DOHH2 (cell line): ENCODE results near the gene LDAH.

Source experiments
- H3F3A ChIP-seq: fragments of 200-600 bp; sonication (generic), shearing (Covaris generic); 2 replicates; pipeline ENCODE4 v1.6.0; 2016; ENCODE audit warnings: antibody characterized with exemption, mild to moderate bottlenecking; ENCODE audit not compliant: control insufficient read depth, insufficient read depth
- H3K27ac ChIP-seq: fragments of 200-600 bp; sonication (generic); 2 replicates; pipeline ENCODE4 v1.5.1; 2014; ENCODE audit warnings: low read depth, mild to moderate bottlenecking, low read length, moderate library complexity
- H3K27me3 ChIP-seq: fragments of 200-600 bp; sonication (generic); 2 replicates; pipeline ENCODE4 v1.6.1; 2014; ENCODE audit warnings: mild to moderate bottlenecking, low read length, mixed read lengths; ENCODE audit not compliant: control insufficient read depth
- H3K36me3 ChIP-seq: fragments of 200-600 bp; sonication (generic); 2 replicates; pipeline ENCODE4 v1.6.1; 2014; ENCODE audit warnings: mild to moderate bottlenecking, low read length, moderate library complexity, mixed read lengths; ENCODE audit not compliant: control insufficient read depth
- H3K4me1 ChIP-seq: fragments of 200-600 bp; sonication (generic); 2 replicates; pipeline ENCODE4 v1.6.1; 2014; ENCODE audit warnings: mild to moderate bottlenecking, low read length, mixed read lengths; ENCODE audit not compliant: control insufficient read depth
- H3K4me2 ChIP-seq: fragments of 200-600 bp; sonication (generic); 2 replicates; pipeline ENCODE4 v1.6.0; 2014; ENCODE audit warnings: mild to moderate bottlenecking, low read length, moderate library complexity
- H3K4me3 ChIP-seq: fragments of 200-600 bp; sonication (generic); 2 replicates; pipeline ENCODE4 v1.5.1; 2014; ENCODE audit warnings: mild to moderate bottlenecking, low read length, mixed read lengths
- H3K79me2 ChIP-seq: fragments of 200-600 bp; sonication (generic); 2 replicates; pipeline ENCODE4 v1.6.1; 2014; ENCODE audit warnings: mild to moderate bottlenecking, low read length, mixed read lengths; ENCODE audit not compliant: control insufficient read depth
- H3K9me2 ChIP-seq: fragments of 200-600 bp; sonication (generic); replicated peaks from 2 replicates; pipeline ENCODE4 v1.6.1; 2014; ENCODE audit warnings: mild to moderate bottlenecking, low read length, mixed read lengths; ENCODE audit not compliant: control insufficient read depth
- H3K9me3 ChIP-seq: fragments of 200-600 bp; sonication (generic); 2 replicates; pipeline ENCODE4 v1.6.1; 2014; ENCODE audit warnings: antibody characterized with exemption, low read length, mixed read lengths; ENCODE audit not compliant: control insufficient read depth, insufficient read depth
- H4K20me1 ChIP-seq: fragments of 200-600 bp; sonication (generic); 2 replicates; pipeline ENCODE4 v1.6.0; 2014; ENCODE audit warnings: low read depth, mild to moderate bottlenecking, antibody characterized with exemption, low read length, moderate library complexity; ENCODE audit not compliant: control insufficient read depth, insufficient read depth
- EZH2phosphoT487 ChIP-seq: fragments of 200-600 bp; sonication (generic); IDR thresholded peaks from 2 replicates; pipeline ENCODE4 v1.6.1; 2017; ENCODE audit warnings: borderline replicate concordance, mild to moderate bottlenecking, antibody characterized with exemption, low read length, moderate library complexity, mixed read lengths
- TF ChIP-seq, protein P1 (sequence below): fragments of 200-600 bp; sonication (generic); IDR thresholded peaks from one replicate; pipeline ENCODE4 v1.5.1; 2014; ENCODE audit warnings: antibody characterized with exemption, mild to moderate bottlenecking, low read depth, low read length; ENCODE audit not compliant: poor library complexity, severe bottlenecking

The LDAH gene

DNA sequence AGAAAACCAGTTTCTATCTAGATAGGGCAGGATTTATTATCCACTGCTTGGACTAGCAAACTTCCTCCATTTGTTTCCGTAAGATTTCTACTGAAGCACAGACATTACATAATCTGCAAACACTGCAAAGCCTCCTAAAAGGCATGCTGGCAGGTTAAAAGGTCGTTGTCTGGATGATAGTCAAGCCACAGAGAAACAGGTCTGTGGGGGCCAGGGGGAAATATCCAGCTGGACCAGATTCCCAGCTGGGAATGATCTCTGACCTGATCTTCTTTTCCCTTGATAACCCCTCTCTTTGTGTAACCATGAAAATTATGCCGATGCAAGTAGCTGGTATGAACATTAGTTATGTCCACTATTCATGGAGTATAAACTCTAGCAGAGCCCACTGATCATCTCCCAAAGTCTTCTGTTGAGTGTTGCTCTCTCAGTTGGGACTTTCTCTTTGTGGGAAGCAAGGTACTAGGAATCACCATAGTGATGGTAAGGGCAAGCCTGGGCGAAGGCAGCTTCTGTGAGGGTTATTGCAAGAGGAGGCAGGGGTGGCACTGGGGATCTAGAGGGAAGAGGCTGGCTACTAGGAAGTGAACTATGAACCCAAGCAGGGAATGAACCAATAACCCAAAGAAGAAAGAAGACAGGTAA, 94.7 kb downstream of the LDAH start:
- no peaks in the 10 kb centered on the region for H3K9me3 ChIP-seq
- H3F3A ChIP-seq = no peaks in the 10 kb centered on the region
- H3K4me1 ChIP-seq = no peaks in the 10 kb centered on the region
- no peak overlapping the region for H3K4me2 ChIP-seq
- H3K79me2 ChIP-seq = no peaks in the 10 kb centered on the region
- TF ChIP-seq EZH2phosphoT487 = no peak
- TF ChIP-seq, protein P1, sequence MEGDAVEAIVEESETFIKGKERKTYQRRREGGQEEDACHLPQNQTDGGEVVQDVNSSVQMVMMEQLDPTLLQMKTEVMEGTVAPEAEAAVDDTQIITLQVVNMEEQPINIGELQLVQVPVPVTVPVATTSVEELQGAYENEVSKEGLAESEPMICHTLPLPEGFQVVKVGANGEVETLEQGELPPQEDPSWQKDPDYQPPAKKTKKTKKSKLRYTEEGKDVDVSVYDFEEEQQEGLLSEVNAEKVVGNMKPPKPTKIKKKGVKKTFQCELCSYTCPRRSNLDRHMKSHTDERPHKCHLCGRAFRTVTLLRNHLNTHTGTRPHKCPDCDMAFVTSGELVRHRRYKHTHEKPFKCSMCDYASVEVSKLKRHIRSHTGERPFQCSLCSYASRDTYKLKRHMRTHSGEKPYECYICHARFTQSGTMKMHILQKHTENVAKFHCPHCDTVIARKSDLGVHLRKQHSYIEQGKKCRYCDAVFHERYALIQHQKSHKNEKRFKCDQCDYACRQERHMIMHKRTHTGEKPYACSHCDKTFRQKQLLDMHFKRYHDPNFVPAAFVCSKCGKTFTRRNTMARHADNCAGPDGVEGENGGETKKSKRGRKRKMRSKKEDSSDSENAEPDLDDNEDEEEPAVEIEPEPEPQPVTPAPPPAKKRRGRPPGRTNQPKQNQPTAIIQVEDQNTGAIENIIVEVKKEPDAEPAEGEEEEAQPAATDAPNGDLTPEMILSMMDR = no peak
- no peak overlapping the region for H3K27ac ChIP-seq
- peaks cover 13% of the 10 kb centered on the region for H3K36me3 ChIP-seq
- H3K9me2 ChIP-seq = no peaks in the 10 kb centered on the region
- no peaks in the 10 kb centered on the region for H3K27me3 ChIP-seq
- no peak overlapping the region for H3K4me3 ChIP-seq
- H4K20me1 ChIP-seq = no peaks in the 10 kb centered on the region

DNA sequence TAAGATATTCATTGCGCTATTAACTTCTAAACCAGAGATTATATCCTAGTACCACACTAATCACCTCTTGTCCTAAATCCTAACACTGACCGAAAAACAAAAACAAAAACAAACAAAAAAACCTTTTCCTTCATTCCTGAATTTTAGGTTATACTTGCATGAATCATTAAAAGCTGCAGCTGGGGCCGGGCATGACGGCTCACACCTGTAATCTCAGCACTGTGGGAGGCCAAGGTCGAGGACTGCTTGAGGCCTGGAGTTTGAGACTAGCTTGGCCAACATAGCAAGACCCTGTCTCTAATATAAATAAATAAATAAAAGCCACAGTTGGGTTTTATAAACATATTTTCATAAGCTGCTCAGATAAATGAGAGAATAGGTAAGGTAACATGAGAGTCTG, 96.0 kb downstream of the LDAH start:
- no peaks in the 10 kb centered on the region for H4K20me1 ChIP-seq
- H3K4me3 ChIP-seq = no peak overlapping the region
- H3K9me3 ChIP-seq = no peaks in the 10 kb centered on the region
- H3K4me1 ChIP-seq = no peaks in the 10 kb centered on the region
- no peaks in the 10 kb centered on the region for H3K27me3 ChIP-seq
- H3K27ac ChIP-seq = no peak overlapping the region
- no peaks in the 10 kb centered on the region for H3K79me2 ChIP-seq
- TF ChIP-seq EZH2phosphoT487 = no peak
- TF ChIP-seq, protein P1 = no peak
- no peaks in the 10 kb centered on the region for H3F3A ChIP-seq
- peaks cover 13% of the 10 kb centered on the region for H3K36me3 ChIP-seq
- no peak overlapping the region for H3K4me2 ChIP-seq
- no peaks in the 10 kb centered on the region for H3K9me2 ChIP-seq

DNA sequence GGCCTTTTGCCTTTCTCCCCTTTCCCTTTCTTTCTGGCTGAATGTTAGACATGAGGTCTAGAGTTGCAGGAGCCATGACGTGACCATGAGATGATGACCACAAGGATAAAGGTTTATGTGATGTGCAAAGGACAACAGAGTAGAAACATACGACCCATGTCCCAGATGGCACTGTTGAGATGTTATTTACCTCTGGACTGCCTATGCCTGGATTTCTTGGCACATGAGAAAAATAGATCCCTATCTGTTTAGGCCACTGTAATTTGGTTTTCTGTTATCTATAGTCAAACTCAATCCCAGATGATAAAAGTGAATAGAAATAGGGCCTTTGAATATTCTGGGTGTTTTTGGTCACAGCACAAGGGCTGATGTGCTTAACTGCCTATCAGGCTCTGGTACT, 97.1 kb downstream of the LDAH start:
- H3K4me3 ChIP-seq = no peak overlapping the region
- no peaks in the 10 kb centered on the region for H3K4me1 ChIP-seq
- H3F3A ChIP-seq = no peaks in the 10 kb centered on the region
- H3K9me3 ChIP-seq = no peaks in the 10 kb centered on the region
- H3K36me3 ChIP-seq = peaks cover 10% of the 10 kb centered on the region
- TF ChIP-seq EZH2phosphoT487 = no peak
- TF ChIP-seq, protein P1 = no peak
- no peak overlapping the region for H3K4me2 ChIP-seq
- H3K27me3 ChIP-seq = no peaks in the 10 kb centered on the region
- no peaks in the 10 kb centered on the region for H3K79me2 ChIP-seq
- no peaks in the 10 kb centered on the region for H3K9me2 ChIP-seq
- no peak overlapping the region for H3K27ac ChIP-seq
- H4K20me1 ChIP-seq = no peaks in the 10 kb centered on the region
